Right kidney (tissue), 9 donors: Measurements from ENCODE around the gene MARCHF5.

ENCODE experiments used
- DNase-seq: peaks from one replicate; pipeline ENCODE4 v3.0.0-alpha.2; 2016
- long read RNA-seq, 8 donors: transcript quantifications; one replicate each; lab custom pipeline, GENCODE V29; 2026

The MARCHF5 gene
- long read RNA-seq, donor 1, transcript MARCH5-201 (6 exons, 3,926 nt): major isoform, 22 of 38 reads
- long read RNA-seq, donor 1, partial matches to known transcripts: 16 of 38 reads
- long read RNA-seq, donor 1, other reads (novel, unspliced or antisense): 0 of 38 reads
- long read RNA-seq, donor 2, transcript MARCH5-201 (6 exons, 3,926 nt): major isoform, 11 of 11 reads
- long read RNA-seq, donor 2, partial matches to known transcripts: 0 of 11 reads
- long read RNA-seq, donor 2, other reads (novel, unspliced or antisense): 0 of 11 reads
- long read RNA-seq, donor 3, transcript MARCH5-201 (6 exons, 3,926 nt): major isoform, 5 of 5 reads
- long read RNA-seq, donor 3, partial matches to known transcripts: 0 of 5 reads
- long read RNA-seq, donor 3, other reads (novel, unspliced or antisense): 0 of 5 reads
- long read RNA-seq, donor 4, transcript MARCH5-201 (6 exons, 3,926 nt): major isoform, 10 of 23 reads
- long read RNA-seq, donor 4, partial matches to known transcripts: 11 of 23 reads
- long read RNA-seq, donor 4, other reads (novel, unspliced or antisense): 0 of 23 reads
- long read RNA-seq, donor 5, transcript MARCH5-201 (6 exons, 3,926 nt): major isoform, 23 of 37 reads
- long read RNA-seq, donor 5, partial matches to known transcripts: 14 of 37 reads
- long read RNA-seq, donor 5, other reads (novel, unspliced or antisense): 0 of 37 reads
- long read RNA-seq, donor 6, transcript MARCH5-201 (6 exons, 3,926 nt): major isoform, 19 of 20 reads
- long read RNA-seq, donor 6, partial matches to known transcripts: 0 of 20 reads
- long read RNA-seq, donor 6, other reads (novel, unspliced or antisense): 0 of 20 reads
- long read RNA-seq, donor 7, transcript MARCH5-201 (6 exons, 3,926 nt): major isoform, 37 of 44 reads
- long read RNA-seq, donor 7, partial matches to known transcripts: 7 of 44 reads
- long read RNA-seq, donor 7, other reads (novel, unspliced or antisense): 0 of 44 reads
- long read RNA-seq, donor 8, transcript MARCH5-201 (6 exons, 3,926 nt): major isoform, 18 of 25 reads
- long read RNA-seq, donor 8, partial matches to known transcripts: 7 of 25 reads
- long read RNA-seq, donor 8, other reads (novel, unspliced or antisense): 0 of 25 reads

- peak; percentile 97 for DNase-seq
Measured at GRCh38 chr10:92290837-92291615, at the start of gene MARCHF5, which contains the start of gene CPEB3. MARCHF5 (plus strand) TSS chr10:92291167; CDS start chr10:92291495, 328 bp downstream. CPEB3 (minus strand) TSS chr10:92291078; CDS start chr10:92240350, 50,728 bp downstream.

- DNase-seq: no peak
Measured at GRCh38 chr10:92241501-92241900, 49.5 kb upstream of the MARCHF5 start.

DNA sequence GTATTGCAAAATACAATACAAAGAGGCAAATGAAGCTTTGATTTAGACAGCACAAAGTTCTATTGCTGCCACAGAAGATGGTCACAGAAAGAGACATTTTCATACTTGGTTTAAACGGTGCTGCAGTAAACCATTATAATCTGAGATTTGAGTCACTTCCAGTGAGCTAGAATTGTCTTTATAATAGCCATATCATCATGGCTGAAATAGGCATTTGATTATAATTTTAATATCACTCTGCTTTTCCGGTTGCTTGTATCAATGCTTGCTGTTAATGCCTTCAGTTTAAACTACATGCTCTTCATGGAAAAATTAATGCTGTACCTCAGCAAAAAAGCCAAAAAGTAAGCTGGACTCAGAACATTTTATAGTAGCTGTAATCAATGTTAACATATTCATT lies 48.6 kb upstream of the MARCHF5 start:
- no peak for DNase-seq

DNA sequence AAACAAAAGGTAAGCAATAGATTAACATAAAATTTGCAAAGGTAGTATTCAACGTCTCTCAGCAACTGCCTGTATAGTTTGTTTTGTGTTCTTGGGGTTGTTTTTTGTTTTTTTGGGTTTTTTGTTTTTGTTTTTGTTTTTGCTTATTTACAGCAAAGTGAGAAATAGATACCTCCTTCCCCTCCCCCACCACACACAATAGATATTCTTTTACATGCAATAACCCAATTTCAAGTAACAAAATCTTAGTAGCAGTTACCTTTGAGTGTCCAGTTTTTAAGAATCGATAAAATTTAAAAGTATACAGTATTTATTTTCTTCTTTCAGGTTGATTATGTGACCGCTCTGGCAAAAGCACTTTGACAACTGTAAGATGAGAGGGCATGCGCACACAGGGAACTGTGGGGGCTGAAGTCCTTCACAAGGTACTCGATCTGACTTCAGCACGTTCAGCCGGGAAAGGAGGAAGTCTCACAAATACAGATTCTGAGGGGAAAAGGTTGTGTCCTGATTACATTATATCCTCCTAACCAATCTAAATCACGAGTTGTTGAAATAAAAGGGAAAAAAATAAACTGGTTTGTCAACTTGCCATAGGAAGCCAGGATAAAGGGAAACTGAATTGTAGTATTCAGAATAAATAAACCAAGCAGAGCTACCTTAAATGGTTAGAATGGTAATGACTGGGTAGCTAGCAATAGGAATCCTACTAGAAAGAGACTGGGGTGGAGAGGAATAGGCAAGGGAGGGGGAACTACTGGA lies 47.9 kb upstream of the MARCHF5 start:
- DNase-seq: peak; percentile 32

DNA sequence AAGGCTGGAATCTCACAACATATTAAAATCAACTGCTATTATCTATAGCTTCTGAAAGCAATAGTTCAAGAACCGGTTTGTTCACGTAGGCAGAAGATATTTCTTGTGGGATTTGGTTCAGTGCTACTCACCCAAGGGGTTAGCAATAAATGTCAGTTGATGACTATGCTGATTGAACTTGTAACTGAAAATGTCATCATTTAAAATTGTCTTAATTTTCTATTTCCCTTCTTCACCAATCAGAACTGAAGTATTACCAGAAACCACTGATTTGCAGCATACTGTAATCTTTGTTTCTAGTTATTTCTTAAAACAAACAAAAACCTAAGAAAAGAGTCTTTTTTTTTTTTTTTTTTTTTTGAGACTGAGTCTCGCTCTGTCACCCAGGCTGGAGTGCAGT lies 46.2 kb upstream of the MARCHF5 start:
- no peak for DNase-seq

DNA sequence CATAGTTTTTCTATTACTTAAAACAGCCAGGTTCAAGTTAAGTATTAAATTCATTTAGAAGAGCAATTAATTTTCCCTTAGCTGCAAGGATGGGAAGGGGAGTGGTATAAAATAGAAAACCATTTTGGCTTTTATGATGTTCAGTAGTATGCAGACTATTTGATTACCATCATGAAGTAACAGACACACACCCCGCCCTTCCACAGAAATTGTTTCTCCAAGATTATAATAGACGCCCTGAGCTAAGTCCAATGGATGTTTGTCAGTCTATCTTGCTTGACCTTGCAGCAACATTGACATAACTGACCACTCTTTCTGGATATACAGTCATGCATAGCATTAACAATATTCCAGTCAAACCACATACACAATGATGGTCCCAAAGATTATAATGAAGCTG lies 42.4 kb upstream of the MARCHF5 start:
- no peak for DNase-seq

DNA sequence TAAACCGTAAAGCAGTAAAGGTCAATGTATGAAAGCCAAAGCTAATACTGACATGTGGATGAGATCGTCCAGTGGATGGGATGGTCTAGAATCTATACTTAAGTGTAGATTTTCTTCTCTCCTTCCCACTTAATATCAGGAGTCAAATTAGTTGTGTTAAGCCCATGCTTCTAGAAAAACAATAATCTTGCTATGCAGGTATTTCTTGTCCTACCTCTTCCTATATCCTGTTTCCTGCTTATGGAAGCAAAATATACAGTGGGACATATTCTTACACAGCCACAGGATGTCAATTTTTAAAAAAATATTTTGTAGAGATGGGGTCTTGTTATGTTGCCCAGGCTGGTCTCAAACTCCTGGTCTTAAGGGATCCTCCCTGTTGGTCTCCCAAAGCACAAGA lies 27.6 kb upstream of the MARCHF5 start:
- DNase-seq: no peak

DNA sequence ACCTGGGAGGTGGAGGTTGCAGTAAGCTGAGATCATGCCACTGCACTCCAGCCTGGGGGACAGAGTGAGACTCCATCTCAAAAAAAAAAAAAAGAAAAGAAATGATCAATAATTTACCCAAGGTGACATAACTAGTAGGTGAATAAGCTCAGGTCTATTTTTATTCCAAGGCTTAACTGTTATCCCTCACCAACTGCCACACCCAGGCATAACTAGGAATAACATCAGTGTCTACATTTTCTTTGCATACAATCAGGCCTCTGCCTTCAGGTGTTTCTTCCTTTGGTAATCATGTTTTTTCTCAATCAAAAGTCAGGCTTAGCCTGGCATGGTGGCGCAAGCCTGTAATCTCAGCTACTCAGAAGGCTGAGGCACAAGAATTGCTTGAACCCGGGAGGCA lies 26.7 kb upstream of the MARCHF5 start:
- no peak for DNase-seq

GRCh38 chr10:92265687-92266258 lies 25.2 kb upstream of the MARCHF5 start:
- no peak for DNase-seq

DNA sequence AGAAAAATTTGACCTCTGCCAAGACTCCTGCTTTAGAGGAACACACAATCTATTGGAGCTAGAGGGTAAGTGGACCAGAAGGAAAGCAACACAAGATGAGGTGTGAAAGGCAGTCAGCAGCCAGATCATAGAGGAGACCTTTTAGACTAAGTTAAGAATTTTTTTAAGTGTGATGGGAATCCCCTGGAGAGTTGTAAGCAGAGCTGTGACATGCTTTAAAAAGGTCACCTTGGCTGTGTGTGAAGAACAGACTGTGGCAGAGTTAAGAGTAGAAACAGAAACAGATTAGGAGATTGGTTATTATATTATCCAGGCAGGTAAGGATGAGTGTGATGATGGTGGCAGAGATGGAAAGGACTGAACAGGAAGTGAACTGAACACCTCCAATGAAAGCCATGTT lies 23.6 kb upstream of the MARCHF5 start:
- no peak for DNase-seq

GRCh38 chr10:92268748-92269147 lies 22.2 kb upstream of the MARCHF5 start:
- no peak for DNase-seq

DNA sequence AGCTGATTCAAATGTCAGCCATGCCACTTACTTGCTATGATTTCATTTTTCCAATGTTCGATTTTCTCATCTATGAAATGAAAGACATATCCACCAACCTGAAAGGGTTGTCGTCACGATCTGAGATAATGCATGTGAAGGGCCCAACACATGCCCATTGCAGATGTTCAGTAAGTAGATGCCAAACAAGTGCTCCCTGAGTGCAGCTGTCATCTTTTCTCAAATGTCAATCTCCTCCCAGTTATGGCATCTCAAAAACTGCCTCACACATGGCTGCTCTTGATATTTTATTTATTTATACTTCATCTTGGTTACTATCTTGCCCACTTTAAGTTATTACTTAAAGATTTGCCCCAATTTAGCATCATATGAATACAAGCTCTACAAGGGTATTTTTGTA lies 16.9 kb upstream of the MARCHF5 start:
- DNase-seq: no peak

DNA sequence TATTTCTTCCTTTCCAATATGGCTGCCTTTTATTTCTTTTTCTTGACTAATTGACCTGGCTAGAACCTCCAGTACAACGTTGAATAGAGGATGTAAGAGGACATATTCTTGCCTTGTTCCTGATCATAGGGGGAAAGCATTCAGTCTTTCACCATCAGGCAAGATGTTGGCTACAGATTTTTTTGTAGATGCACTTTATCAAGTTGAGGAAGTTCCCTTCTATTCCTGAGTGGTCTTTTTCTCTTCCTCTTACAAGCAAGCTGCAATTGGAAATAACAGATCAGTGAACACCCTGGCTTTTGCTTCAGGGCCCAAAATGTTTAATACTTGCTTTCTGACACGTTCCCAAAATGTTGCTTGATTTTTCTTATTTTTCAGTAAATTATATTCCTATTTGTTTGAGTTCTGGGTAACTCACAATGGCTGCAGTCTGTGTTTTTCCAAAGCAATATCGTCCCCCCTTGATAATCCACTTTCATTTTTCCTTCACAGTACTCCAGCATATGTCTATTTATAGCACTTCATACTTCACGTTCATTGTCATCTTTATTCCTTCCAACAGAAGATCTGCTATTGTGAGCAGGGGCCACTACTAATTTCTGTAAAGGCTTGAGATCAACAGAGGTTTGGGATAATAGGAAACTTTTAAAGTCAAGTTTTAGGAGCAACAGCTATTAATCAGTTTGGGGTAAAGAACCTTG lies 11.8 kb upstream of the MARCHF5 start:
- DNase-seq: no peak

DNA sequence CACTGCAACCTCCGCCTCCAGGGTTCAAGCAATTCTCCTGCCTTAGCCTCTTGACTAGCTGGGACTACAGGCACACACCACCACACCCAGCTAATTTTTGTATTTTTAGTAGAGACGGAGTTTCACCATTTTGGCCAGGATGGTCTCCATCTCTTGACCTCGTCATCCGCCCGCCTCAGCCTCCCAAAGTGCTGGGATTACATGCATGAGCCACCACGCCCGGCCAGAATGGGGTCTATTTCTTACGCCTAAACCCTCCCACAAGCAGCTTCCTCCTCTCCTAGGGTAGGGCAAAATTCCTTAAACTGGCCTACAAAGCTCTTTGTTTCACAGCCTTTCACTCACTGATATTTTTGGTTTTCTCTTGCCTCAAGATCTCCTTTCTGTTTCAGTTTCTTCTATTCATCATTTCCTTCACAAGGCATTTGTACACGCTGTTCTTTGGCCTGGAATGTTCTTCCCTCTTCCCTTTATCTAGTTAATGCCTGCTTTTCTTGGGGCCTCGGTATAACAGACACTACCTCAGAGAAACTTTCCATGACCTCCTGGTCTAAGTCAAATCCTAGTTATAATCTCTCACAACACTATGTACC lies 6.8 kb upstream of the MARCHF5 start:
- no peak for DNase-seq

- DNase-seq: no peak
Measured at GRCh38 chr10:92290076-92290836, 711 bp upstream of the MARCHF5 start.

DNA sequence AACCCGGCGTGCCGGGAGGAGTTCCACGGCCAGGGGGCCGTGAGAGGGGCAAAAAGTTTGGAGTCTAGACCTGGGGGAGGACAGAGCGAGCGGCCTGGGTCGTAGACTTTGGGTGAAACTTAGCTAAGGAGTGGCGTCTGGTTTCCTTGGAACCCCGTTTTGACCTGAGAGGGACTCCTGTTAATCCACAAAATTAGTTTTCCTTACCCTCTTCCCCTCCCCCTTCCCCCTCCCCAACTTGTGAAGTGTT lies 574 bp downstream of the MARCHF5 start:
- no peak for DNase-seq

- peak; percentile 47 for DNase-seq
Measured at GRCh38 chr10:92291921-92292845, 1.2 kb downstream of the MARCHF5 start.

- no peak for DNase-seq
Measured at GRCh38 chr10:92298487-92298886, 7.5 kb downstream of the MARCHF5 start.
